Smooth muscle cell (in vitro differentiated cells): ENCODE measurements around the gene SH3BP2. TPM values are rescaled to one million over a fixed set of nuclear protein-coding genes. Genes with fewer than 3 reads are reported as not detected.

Source experiments
- DNase-seq: peaks from one replicate; lab custom pipeline; 2025; ENCODE audit not compliant: unreplicated experiment; lab: John Stamatoyannopoulos, UW
- H2AFZ ChIP-seq: fragments of 200-600 bp; sonication (generic); 2 replicates; pipeline ENCODE4 v1.6.0; 2016; ENCODE audit warnings: antibody characterized with exemption, low read depth, mild to moderate bottlenecking
- H3F3A ChIP-seq: fragments of 200-600 bp; sonication (generic); 2 replicates; pipeline ENCODE4 v1.6.0; 2017; ENCODE audit warnings: antibody characterized with exemption, low read depth
- H3K27ac ChIP-seq: fragments of 200-600 bp; sonication (generic); 2 replicates; pipeline ENCODE4 v1.5.1; 2016; ENCODE audit warnings: low read depth, mild to moderate bottlenecking
- H3K27me3 ChIP-seq: fragments of 200-600 bp; sonication (generic); 2 replicates; pipeline ENCODE4 v1.6.1; 2016; ENCODE audit warnings: low read depth, mild to moderate bottlenecking
- H3K36me3 ChIP-seq: fragments of 200-600 bp; sonication (generic); 2 replicates; pipeline ENCODE4 v1.5.1; 2016; ENCODE audit warnings: low read depth
- H3K4me1 ChIP-seq: fragments of 200-600 bp; sonication (generic); 2 replicates; pipeline ENCODE4 v1.5.1; 2016; ENCODE audit warnings: low read depth
- H3K4me2 ChIP-seq: fragments of 200-600 bp; sonication (generic); 2 replicates; pipeline ENCODE4 v1.6.0; 2016; ENCODE audit warnings: mild to moderate bottlenecking
- H3K4me3 ChIP-seq: fragments of 200-600 bp; sonication (generic); 2 replicates; pipeline ENCODE4 v1.5.1; 2016; ENCODE audit warnings: mild to moderate bottlenecking
- H3K79me2 ChIP-seq: fragments of 200-600 bp; sonication (generic); 2 replicates; pipeline ENCODE4 v1.6.0; 2016; ENCODE audit warnings: low read depth, mild to moderate bottlenecking
- H3K9ac ChIP-seq: fragments of 200-600 bp; sonication (generic); 2 replicates; pipeline ENCODE4 v1.6.0; 2016; ENCODE audit warnings: low read depth
- H3K9me3 ChIP-seq: fragments of 200-600 bp; sonication (generic); replicated peaks from 2 replicates; pipeline ENCODE4 v1.5.1; 2016; ENCODE audit warnings: low read depth
- H4K20me1 ChIP-seq: fragments of 200-600 bp; sonication (generic); 2 replicates; pipeline ENCODE4 v1.6.0; 2016; ENCODE audit warnings: low read depth
- WGBS: methylation state at CpG from one replicate; pipeline ENCODE4 v1.1.7; 2016; ENCODE audit warnings: low lambda C conversion rate; 5-methylcytosine and 5-hydroxymethylcytosine counted together
- polyA plus RNA-seq: library from polyadenylated mRNA; unstranded; fragments of >200 nt; fragmentation: Nextera tagmentation; extraction: Ambion mirVana; gene quantifications from 2 replicates; pipeline ENCODE4 v1.2.1, GENCODE V29; 2016
- total RNA-seq: library from RNA; depleted of rRNA; stranded (reverse); fragments of >200 nt; gene quantifications from 2 replicates; pipeline ENCODE4 v1.2.3, GENCODE V29; 2014
- TF ChIP-seq, protein P1 (sequence below): fragments of 200-600 bp; sonication (generic); IDR thresholded peaks from 2 replicates; pipeline ENCODE4 v1.5.1; 2017; ENCODE audit warnings: borderline replicate concordance, mild to moderate bottlenecking, antibody characterized with exemption; ENCODE audit not compliant: insufficient read depth, poor library complexity, severe bottlenecking

Gene SH3BP2
- total and polyA plus RNA-seq, 2 experiments from 2014 or later = 17.3 to 19.3 TPM

DNA sequence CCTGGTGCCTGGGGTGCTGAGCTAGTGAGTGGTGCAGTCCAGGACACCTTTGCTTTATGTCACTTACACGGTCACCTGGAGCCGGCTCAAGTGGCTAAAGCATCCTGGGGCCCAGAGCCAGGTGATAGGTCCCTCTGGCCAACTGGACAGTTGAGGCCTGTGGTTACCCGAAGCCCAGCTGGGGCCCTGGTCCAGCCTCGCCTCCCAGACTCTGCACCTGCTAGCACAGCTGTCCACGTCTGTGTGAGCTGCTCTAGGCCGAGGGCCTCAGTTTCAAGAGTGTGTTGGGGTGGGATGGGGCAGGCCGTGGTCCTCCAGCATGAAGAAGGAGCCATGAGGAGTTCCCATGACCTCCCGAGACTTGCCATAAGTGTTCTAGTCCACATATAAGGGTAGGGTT lies 43.1 kb downstream of the SH3BP2 start:
- no peak for DNase-seq
- H4K20me1 ChIP-seq = no peaks in the 10 kb centered on the region
- no peaks in the 10 kb centered on the region for H3K4me1 ChIP-seq
- no peaks in the 10 kb centered on the region for H3F3A ChIP-seq
- TF ChIP-seq, protein P1, sequence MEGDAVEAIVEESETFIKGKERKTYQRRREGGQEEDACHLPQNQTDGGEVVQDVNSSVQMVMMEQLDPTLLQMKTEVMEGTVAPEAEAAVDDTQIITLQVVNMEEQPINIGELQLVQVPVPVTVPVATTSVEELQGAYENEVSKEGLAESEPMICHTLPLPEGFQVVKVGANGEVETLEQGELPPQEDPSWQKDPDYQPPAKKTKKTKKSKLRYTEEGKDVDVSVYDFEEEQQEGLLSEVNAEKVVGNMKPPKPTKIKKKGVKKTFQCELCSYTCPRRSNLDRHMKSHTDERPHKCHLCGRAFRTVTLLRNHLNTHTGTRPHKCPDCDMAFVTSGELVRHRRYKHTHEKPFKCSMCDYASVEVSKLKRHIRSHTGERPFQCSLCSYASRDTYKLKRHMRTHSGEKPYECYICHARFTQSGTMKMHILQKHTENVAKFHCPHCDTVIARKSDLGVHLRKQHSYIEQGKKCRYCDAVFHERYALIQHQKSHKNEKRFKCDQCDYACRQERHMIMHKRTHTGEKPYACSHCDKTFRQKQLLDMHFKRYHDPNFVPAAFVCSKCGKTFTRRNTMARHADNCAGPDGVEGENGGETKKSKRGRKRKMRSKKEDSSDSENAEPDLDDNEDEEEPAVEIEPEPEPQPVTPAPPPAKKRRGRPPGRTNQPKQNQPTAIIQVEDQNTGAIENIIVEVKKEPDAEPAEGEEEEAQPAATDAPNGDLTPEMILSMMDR = no peak
- H3K9ac ChIP-seq = no peak overlapping the region
- no peak overlapping the region for H3K27ac ChIP-seq
- WGBS = 97% methylated on average over 8 of the region's 8 CpGs
- no peak overlapping the region for H2AFZ ChIP-seq
- H3K79me2 ChIP-seq = no peaks in the 10 kb centered on the region
- no peak overlapping the region for H3K4me3 ChIP-seq
- H3K27me3 ChIP-seq = no peaks in the 10 kb centered on the region
- H3K4me2 ChIP-seq = no peak overlapping the region
- no peaks in the 10 kb centered on the region for H3K36me3 ChIP-seq
- no peaks in the 10 kb centered on the region for H3K9me3 ChIP-seq

DNA sequence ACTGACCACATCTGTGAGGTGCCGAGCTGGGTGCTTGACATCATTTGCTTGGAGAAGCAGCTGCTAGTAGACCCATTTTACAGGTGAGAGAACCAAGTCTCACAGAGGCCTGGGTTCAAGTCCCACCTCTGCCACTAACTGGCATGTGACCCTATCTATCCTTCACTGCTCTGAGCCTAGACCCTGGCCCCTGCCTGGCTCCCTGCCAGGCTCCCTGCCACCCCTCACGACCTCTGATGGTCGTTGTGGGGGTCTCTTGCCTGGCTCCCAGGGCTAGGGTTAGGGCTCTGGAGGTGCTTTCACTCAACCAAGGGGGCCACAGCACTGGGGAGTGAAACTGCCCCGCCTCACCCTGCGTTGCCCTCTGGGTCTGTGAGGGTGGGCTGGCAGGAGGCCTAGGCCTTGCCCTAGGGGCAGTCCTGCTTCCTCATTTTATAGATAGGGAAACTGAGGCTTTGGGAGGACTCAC lies 43.5 kb downstream of the SH3BP2 start:
- Histone ChIP-seq H3K27me3 (no peaks in the 10 kb centered on the region), H4K20me1 (no peaks in the 10 kb centered on the region), H3K36me3 (no peaks in the 10 kb centered on the region), H3K79me2 (no peaks in the 10 kb centered on the region), H3K9ac (no peak overlapping the region), H3K9me3 (no peaks in the 10 kb centered on the region), H3K4me1 (no peaks in the 10 kb centered on the region), H3K27ac (no peak overlapping the region), H3K4me3 (no peak overlapping the region), H2AFZ (no peak overlapping the region), H3F3A (peaks cover 1% of the 10 kb centered on the region), H3K4me2 (no peak overlapping the region)
- no peak for DNase-seq
- TF ChIP-seq, protein P1 = no peak
- 96% methylated on average over 5 of the region's 5 CpGs for WGBS

DNA sequence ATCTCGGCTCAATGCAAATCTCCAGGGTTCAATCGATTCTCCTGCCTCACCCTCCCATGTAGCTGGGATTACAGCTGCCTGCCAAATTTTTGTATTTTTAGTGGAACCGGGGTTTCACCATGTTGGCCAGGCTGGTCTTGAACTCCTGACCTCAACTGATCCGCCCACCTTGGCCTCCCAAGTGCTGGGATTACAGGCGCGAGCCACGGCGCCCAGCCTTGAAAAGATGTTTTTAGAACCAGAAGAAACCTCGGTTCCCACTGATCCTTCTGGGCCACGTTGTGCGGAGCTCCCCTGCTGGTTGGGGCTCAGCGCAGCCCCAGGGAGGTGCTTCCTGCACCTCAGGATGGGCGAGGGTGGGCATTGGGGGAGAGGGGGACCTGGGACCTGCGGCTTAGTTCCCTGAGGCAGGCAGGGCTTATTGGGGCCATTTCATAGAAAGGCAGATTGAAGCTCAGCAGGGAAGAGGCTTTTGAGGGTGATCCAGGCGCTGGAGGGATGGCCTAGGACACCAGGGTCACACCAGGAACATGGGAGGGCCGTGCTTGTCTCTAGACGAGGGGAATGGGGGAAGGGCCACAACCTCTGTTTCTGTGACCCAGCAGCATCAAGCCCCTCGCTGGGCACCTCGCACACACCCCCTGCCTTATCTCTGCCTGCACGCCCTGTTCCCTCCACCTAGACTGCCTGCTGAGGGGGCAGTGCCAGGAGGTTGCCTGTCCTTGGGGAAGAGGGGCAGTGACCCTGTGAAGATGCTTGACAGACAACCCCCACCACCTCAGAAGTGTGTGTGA lies 44.4 kb downstream of the SH3BP2 start:
- TF ChIP-seq, protein P1 = no peak
- DNase-seq = no peak
- H3K4me3 ChIP-seq = no peak overlapping the region
- H3K4me2 ChIP-seq = no peak overlapping the region
- H3K27me3 ChIP-seq = no peaks in the 10 kb centered on the region
- H3K79me2 ChIP-seq = no peaks in the 10 kb centered on the region
- peaks cover 3% of the 10 kb centered on the region for H3F3A ChIP-seq
- H2AFZ ChIP-seq = no peak overlapping the region
- no peaks in the 10 kb centered on the region for H3K36me3 ChIP-seq
- no peaks in the 10 kb centered on the region for H3K9me3 ChIP-seq
- no peaks in the 10 kb centered on the region for H4K20me1 ChIP-seq
- 85% methylated on average over 20 of the region's 20 CpGs for WGBS
- H3K27ac ChIP-seq = no peak overlapping the region
- no peak overlapping the region for H3K9ac ChIP-seq
- peaks cover under 1% of the 10 kb centered on the region for H3K4me1 ChIP-seq
